Measurements from ENCODE around the gene ARRB1.

ARRB1 gene

DNA sequence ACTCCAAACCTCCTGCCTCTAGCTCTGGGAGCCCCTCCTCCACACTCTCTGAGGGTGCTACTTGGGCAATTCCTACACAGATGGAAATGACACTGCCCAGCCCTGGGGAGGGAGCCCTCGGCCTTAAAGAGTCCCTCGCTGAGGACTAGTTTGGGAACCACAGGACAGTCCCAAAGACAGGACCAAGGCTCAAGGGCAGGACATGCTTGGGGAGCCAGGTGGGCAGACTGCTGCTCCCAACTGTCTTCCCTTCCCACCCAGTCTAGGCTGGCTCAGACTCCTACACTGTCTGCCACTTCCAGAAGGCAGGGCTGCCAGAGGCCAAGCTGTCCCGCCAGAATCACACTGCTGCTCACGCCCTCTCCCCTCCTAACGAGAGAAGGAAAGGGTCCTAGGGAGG, 9.8 kb downstream of the ARRB1 start:
- no peak overlapping the region; the same call in 1 of the 2 replicates for H3K27ac ChIP-seq
- TF ChIP-seq, protein P1, sequence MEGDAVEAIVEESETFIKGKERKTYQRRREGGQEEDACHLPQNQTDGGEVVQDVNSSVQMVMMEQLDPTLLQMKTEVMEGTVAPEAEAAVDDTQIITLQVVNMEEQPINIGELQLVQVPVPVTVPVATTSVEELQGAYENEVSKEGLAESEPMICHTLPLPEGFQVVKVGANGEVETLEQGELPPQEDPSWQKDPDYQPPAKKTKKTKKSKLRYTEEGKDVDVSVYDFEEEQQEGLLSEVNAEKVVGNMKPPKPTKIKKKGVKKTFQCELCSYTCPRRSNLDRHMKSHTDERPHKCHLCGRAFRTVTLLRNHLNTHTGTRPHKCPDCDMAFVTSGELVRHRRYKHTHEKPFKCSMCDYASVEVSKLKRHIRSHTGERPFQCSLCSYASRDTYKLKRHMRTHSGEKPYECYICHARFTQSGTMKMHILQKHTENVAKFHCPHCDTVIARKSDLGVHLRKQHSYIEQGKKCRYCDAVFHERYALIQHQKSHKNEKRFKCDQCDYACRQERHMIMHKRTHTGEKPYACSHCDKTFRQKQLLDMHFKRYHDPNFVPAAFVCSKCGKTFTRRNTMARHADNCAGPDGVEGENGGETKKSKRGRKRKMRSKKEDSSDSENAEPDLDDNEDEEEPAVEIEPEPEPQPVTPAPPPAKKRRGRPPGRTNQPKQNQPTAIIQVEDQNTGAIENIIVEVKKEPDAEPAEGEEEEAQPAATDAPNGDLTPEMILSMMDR (IDR thresholded peaks at IDR 0.05), result no peak
- TF ChIP-seq ZFX (IDR thresholded peaks at IDR 0.05; ENCODE audit: borderline replicate concordance), result no peak

DNA sequence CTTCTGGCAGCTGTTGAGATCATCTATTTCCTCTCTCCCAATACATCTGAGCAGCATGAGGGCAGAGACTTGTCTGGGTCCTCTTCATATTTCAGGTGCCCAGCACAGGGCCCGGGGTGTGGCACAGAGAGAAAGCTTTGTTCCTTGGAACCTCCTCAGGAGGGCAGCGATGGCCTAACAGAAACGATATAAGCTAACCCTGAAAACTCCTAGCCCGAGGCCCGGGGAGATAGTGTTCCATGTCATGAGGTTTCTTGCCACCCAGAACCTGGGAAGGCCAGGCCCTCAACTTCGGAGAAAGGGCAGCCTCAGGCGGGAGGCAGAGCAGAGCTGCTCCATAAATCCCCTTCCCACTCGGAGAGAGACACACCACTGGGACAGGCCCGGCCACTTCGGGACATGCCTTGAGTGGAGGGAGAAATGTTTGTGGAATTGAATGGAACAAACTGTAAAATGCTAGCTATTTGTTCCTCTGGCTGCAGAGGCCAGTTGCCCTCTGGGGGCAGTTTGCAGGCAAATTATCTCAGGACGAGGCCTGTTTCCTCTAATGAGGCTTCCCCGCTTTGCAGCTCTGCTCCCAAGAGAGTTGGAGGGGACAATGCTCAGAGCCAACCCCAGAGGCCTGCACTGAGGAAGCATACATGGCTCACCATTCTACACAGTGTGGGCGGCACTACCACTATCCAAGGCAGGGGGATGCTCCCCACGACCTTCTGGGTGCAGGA, 11.6 kb downstream of the ARRB1 start:
- TF ChIP-seq, protein P1 (IDR thresholded peaks at IDR 0.05), result peak; percentile 21; the same call in 1 of the 2 replicates
- no peak for TF ChIP-seq ZFX (IDR thresholded peaks at IDR 0.05; ENCODE audit: borderline replicate concordance)
- H3K27ac ChIP-seq, result no peak overlapping the region

DNA sequence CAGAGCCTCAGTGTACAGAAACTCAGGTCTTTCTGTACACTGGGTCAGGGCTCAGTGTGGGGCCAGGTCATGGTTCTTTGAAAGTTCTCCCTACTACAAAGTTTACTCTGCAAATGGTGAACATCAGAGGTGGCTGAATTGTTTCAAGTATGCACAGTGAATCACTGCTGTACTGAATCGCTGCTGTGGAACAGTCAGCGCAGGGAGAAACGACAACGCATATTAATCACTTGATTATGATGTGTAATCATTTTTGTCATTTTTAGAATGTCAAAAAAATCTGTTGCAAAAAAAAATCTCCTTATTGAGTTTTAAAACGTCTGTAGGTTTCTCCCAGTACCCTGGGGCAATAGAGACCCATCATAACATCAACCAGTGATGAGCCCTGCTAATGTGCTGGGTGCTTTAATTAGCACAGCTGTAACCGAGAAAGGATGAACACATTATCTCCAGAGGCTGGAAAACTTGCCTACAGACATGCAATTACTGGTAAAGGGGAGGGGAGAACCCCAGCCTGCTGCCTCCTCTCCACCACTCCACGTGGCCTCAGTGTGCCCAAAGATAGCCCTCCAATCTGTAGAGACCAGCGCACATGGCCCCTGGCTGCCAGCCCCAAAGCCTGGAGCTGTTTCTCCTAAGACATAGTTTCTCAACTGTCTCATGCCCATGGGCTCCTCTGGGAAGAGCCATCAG, 12.8 kb downstream of the ARRB1 start:
- TF ChIP-seq, protein P1 (IDR thresholded peaks at IDR 0.05), result no peak
- TF ChIP-seq ZFX (IDR thresholded peaks at IDR 0.05; ENCODE audit: borderline replicate concordance), result no peak
- no peak overlapping the region for H3K27ac ChIP-seq

DNA sequence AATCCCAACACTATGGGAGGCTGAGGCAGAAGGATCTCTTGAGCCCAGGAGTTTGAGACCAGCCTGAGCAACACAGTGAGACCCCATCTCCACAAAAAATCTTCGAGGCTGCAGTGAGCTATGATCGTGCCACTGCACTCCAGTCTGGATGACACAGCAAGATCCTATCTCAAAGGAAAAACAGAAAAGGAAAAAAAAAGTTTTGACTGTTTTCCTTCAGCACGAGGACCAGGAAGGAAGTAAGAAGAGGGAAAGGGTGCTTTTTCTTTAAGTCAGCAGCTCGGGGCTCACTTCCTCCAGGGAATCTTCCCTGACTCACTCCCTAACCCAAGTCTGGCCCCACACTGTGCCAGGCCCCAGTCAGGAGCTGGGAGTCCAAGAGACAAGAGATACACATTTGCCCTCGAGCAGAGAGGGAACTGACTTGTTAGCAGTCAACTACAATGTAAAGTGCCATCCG, 14.2 kb downstream of the ARRB1 start:
- no peak for TF ChIP-seq ZFX (IDR thresholded peaks at IDR 0.05; ENCODE audit: borderline replicate concordance)
- TF ChIP-seq, protein P1 (IDR thresholded peaks at IDR 0.05), result no peak

DNA sequence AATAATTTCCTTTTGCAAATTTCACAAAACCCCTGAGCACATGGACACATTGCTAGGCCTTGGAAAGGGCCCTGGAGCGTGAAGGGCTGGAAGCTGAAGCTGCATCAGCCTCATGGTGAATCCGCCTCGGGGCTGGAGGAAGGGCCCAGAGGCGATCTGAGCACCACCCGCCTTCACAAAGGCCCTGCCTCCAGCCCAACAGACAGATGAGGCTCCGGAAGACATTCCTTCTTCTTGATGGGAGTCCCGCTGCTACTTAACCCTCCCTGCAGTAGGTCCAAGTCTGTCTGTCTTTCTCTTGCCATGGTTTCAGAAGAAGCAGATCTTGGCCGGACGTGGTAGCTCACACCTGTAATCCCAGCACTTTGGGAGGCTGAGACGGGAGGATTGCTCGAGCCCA, 16.5 kb downstream of the ARRB1 start:
- TF ChIP-seq ZFX (IDR thresholded peaks at IDR 0.05; ENCODE audit: borderline replicate concordance), result no peak
- TF ChIP-seq, protein P1 (IDR thresholded peaks at IDR 0.05), result no peak
- H3K27ac ChIP-seq, result no peak overlapping the region

More for the DNA sequence above, 14.2 kb downstream of the ARRB1 start:
- H3K27ac ChIP-seq, result no peak overlapping the region

DNA sequence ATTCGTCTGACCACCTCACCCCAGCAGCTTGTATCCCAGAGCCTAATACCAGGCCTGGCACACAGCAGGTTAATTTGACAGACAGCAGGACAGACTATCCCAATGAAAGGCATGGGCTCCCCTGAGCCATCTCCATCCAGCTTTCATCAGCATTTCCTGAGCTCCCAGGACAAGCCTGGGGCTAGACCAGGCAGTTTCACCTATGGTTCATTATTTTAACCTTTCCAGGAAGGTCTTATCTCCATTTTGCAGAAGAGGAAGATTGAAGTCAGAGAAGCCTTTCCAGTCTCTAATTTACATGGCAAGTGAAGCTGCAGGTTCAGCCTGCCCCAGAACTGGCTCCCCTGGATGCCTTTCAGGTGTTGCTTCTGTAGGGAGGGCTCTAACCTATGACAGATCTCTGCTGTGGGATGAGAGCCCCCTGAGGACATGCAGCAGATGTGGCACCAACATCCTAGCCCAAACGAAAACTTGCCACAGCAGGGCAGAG, 17.0 kb downstream of the ARRB1 start:
- H3K27ac ChIP-seq, result no peak overlapping the region

More for the DNA sequence above, 17.0 kb downstream of the ARRB1 start:
- TF ChIP-seq, protein P1 (IDR thresholded peaks at IDR 0.05), result no peak
- TF ChIP-seq ZFX (IDR thresholded peaks at IDR 0.05; ENCODE audit: borderline replicate concordance), result no peak

Measured in 22Rv1 (cell line).